Measurements from ENCODE around the gene MVB12B.

GRCh38 chr9:126343271-126343700, 16.7 kb downstream of the MVB12B start:
- TF ChIP-seq CTCF (conservative IDR thresholded peaks at IDR 0.05 in 1 of 2, IDR thresholded peaks at IDR 0.05 in 1 of 2; ENCODE audit: extremely low read depth in 1 of 2, insufficient read depth in 1 of 2, low read depth in 1 of 2, low read length in 2 of 2) (no peak), EZH2 (IDR thresholded peaks at IDR 0.05; ENCODE audit: borderline replicate concordance, low read length) (no peak)
